ENCODE measurements around the gene S100A4.
A peak's percentile ranks its signal among the peaks of the same experiment; 100 is the strongest.

Gene S100A4

GRCh38 chr1:153515504-153516394, 29.9 kb downstream of the S100A4 start:
- in situ Hi-C loops (cut with MboI; ENCODE audit: low sequenced_read_pairs, unreplicated experiment) = no loop called here
- no peak for TF ChIP-seq CTCF (IDR thresholded peaks at IDR 0.05; ENCODE audit: borderline replicate concordance, control extremely low read depth, extremely low read depth, insufficient read depth, missing control alignments)
- no peak for DNase-seq (ENCODE audit: low spot score)

- in situ Hi-C loops (cut with MboI; ENCODE audit: low sequenced_read_pairs, unreplicated experiment) = loop anchor here (5.0 kb wide), 1 partner anchor 59 kb away; no protein-coding TSS in a partner anchor
- DNase-seq (ENCODE audit: low spot score) = no peak
- no peak for TF ChIP-seq CTCF (IDR thresholded peaks at IDR 0.05; ENCODE audit: borderline replicate concordance, control extremely low read depth, extremely low read depth, insufficient read depth, missing control alignments)
These were observed 31.9 kb downstream of the S100A4 start for GRCh38 chr1:153513666-153514065.

- in situ Hi-C loops (cut with MboI; ENCODE audit: low sequenced_read_pairs, unreplicated experiment) = loop anchor here (5.0 kb wide), 1 partner anchor 59 kb away; no protein-coding TSS in a partner anchor
- DNase-seq (ENCODE audit: low spot score) = no peak
- TF ChIP-seq CTCF (IDR thresholded peaks at IDR 0.05; ENCODE audit: borderline replicate concordance, control extremely low read depth, extremely low read depth, insufficient read depth, missing control alignments) = no peak
These were observed 32.6 kb downstream of the S100A4 start for GRCh38 chr1:153513023-153513422.

- peak; percentile 90 for DNase-seq (ENCODE audit: low spot score)
- in situ Hi-C loops (cut with MboI; ENCODE audit: low sequenced_read_pairs, unreplicated experiment) = loop anchor here (5.0 kb wide), 1 partner anchor 61 kb away; no protein-coding TSS in a partner anchor
- peak; percentile 90 for TF ChIP-seq CTCF (IDR thresholded peaks at IDR 0.05; ENCODE audit: borderline replicate concordance, control extremely low read depth, extremely low read depth, insufficient read depth, missing control alignments)
These were observed 34.6 kb downstream of the S100A4 start for GRCh38 chr1:153510984-153511410.

- no peak for TF ChIP-seq CTCF (IDR thresholded peaks at IDR 0.05; ENCODE audit: borderline replicate concordance, control extremely low read depth, extremely low read depth, insufficient read depth, missing control alignments)
- DNase-seq (ENCODE audit: low spot score) = peak; percentile 70
- in situ Hi-C loops (cut with MboI; ENCODE audit: low sequenced_read_pairs, unreplicated experiment) = loop anchor here (5.0 kb wide), 1 partner anchor 62 kb away; no protein-coding TSS in a partner anchor
These were observed 35.8 kb downstream of the S100A4 start for GRCh38 chr1:153509729-153510354.

GRCh38 chr1:153509036-153509435, 36.6 kb downstream of the S100A4 start:
- DNase-seq (ENCODE audit: low spot score) = no peak
- in situ Hi-C loops (cut with MboI; ENCODE audit: low sequenced_read_pairs, unreplicated experiment) = no loop called here
- no peak for TF ChIP-seq CTCF (IDR thresholded peaks at IDR 0.05; ENCODE audit: borderline replicate concordance, control extremely low read depth, extremely low read depth, insufficient read depth, missing control alignments)

Data from GM13976 (cell line).